Esophagus squamous epithelium (tissue), 5 donors: Measurements from ENCODE around the gene PEX26. TPM values are rescaled to one million over a fixed set of nuclear protein-coding genes. Genes with fewer than 3 reads are reported as not detected.

ENCODE experiments used
- DNase-seq: peaks from one replicate; lab custom pipeline; 2025; lab: John Stamatoyannopoulos, UW
- H3K27ac ChIP-seq, 4 donors: fragments of 200-600 bp; sonication (generic); one replicate each; pipeline ENCODE4 v1.5.1; 2016 to 2019; ENCODE audit warnings: mild to moderate bottlenecking in 1 of 4
- H3K27me3 ChIP-seq, 4 donors: fragments of 200-600 bp; sonication (generic); 1 replicate in 3 of 4; 2 replicates in 1 of 4; pipeline versions ENCODE4 v1.5.1 to v1.6.0; 2017 to 2021; ENCODE audit warnings: antibody characterized with exemption in 1 of 4
- H3K36me3 ChIP-seq, 3 donors: fragments of 200-600 bp; sonication (generic); one replicate each; pipeline ENCODE4 v1.5.1; 2016 to 2019
- H3K4me1 ChIP-seq, 3 donors: fragments of 200-600 bp; sonication (generic); one replicate each; pipeline ENCODE4 v1.5.1; 2017 to 2019
- H3K4me3 ChIP-seq, 4 donors: fragments of 200-600 bp; sonication (generic); 1 replicate in 3 of 4; 2 replicates in 1 of 4; pipeline ENCODE4 v1.5.1; 2016 to 2019; ENCODE audit warnings: mild to moderate bottlenecking in 2 of 4, moderate library complexity in 1 of 4
- H3K9me3 ChIP-seq, 3 donors: fragments of 200-600 bp; sonication (generic); one replicate each; pipeline ENCODE4 v1.5.1; 2016 to 2019
- POLR2A ChIP-seq, 4 donors: fragments of 450-650 bp; IDR thresholded peaks; one replicate each; pipeline ENCODE4 v1.6.1; 2017; ENCODE audit warnings: antibody characterized with exemption in 4 of 4, mild to moderate bottlenecking in 4 of 4, moderate library complexity in 3 of 4
- WGBS, 2 donors: methylation state at CpG; one replicate each; pipeline ENCODE4 v1.1.5; 2018; 5-methylcytosine and 5-hydroxymethylcytosine counted together
- intact Hi-C: fragments of 100-400 bp; cut with DNase I; formaldehyde crosslinking; loops from one replicate; pipeline ENCODE4 v1.15.0; 2022
- total RNA-seq, 4 donors: library from RNA; depleted of rRNA; stranded (reverse); fragments of >200 nt; gene quantifications; one replicate each; pipeline ENCODE4 v1.1.0, GENCODE V29; 2016
- TF ChIP-seq, protein P1 (sequence below), 6 experiments: fragments of 450-650 bp in 4 of 6; fragments of 200-600 bp in 2 of 6; sonication (generic) in 2 of 6; IDR thresholded peaks; one replicate each; pipeline ENCODE4 v1.5.1; 2016 to 2019; ENCODE audit warnings: antibody characterized with exemption in 6 of 6, mild to moderate bottlenecking in 4 of 6, moderate library complexity in 4 of 6
- donor health status: DM: yes; HTN: yes; CAD: no.

PEX26 gene
- 10 to 100 TPM; 17.2 to 32.3 (median 22.9) TPM for total RNA-seq

DNA sequence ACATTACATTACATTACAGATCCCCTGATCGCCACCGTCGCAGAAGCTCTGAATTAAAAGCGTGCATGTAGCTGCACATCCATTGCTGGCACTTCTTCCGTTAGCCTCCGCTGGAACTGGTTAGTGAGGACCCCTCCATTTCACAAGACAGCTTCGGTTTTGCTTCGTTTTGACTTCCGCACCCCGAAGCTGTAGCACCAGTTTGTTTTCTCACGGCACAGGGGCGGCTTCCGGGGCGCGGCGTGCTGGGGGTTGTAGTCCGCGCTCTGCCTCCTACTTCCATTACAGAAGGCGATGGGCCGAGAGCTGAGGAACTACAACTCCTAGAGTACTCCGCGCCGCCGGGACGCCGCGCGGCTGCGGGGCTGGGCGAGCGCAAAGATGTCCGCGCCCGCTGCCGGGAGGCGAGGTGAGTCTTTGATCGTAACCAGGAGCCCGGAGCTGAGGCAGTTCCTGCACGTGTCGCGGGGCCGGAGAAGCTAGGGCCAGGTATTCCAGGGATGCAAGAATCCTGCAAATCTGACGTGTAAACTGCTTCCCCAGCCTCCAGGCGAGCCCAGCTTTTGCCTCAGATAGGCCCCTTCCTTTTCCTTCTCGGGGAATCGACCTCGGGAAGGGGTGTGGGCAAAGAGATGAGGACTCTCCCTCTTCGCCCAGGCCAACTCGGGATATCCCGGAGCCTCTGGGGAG, at the start of gene PEX26:
Gene PEX26, plus strand, starts transcription at position 352 of the 690 bp plus-strand sequence. CDS start 387 bp downstream, outside the sequence.
- peak; percentile 89 for DNase-seq
- TF ChIP-seq, protein P1, sequence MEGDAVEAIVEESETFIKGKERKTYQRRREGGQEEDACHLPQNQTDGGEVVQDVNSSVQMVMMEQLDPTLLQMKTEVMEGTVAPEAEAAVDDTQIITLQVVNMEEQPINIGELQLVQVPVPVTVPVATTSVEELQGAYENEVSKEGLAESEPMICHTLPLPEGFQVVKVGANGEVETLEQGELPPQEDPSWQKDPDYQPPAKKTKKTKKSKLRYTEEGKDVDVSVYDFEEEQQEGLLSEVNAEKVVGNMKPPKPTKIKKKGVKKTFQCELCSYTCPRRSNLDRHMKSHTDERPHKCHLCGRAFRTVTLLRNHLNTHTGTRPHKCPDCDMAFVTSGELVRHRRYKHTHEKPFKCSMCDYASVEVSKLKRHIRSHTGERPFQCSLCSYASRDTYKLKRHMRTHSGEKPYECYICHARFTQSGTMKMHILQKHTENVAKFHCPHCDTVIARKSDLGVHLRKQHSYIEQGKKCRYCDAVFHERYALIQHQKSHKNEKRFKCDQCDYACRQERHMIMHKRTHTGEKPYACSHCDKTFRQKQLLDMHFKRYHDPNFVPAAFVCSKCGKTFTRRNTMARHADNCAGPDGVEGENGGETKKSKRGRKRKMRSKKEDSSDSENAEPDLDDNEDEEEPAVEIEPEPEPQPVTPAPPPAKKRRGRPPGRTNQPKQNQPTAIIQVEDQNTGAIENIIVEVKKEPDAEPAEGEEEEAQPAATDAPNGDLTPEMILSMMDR (IDR thresholded peaks at IDR 0.05), result peak in 2 of 6 experiments; percentile 4 to 15
- TF ChIP-seq POLR2A (IDR thresholded peaks at IDR 0.05), result peak in 3 of 4 donors; percentile 16 to 50 (median 48)
- Histone ChIP-seq H3K36me3 (peaks cover 0 to 34% (median 4%) of the 10 kb centered on the region in 3 donors), H3K27ac (peak within 1 kb of the TSS; percentile 84 to 92 (median 87)), H3K4me1 (peaks cover 19 to 45% (median 24%) of the 10 kb centered on the region in 3 donors), H3K4me3 (peak within 1 kb of the TSS; percentile 81 to 93 (median 87)), H3K9me3 (no peaks in the 10 kb centered on the region), H3K27me3 (no peaks in the 10 kb centered on the region)
- WGBS, 2 donors, result 0 to 1% methylated on average over 10 to 35 of the region's 50 CpGs
- intact Hi-C loops, result loop anchor here (5.0 to 10.0 kb wide), 3 partner anchors 75 to 250 kb away; no protein-coding TSS in a partner anchor

DNA sequence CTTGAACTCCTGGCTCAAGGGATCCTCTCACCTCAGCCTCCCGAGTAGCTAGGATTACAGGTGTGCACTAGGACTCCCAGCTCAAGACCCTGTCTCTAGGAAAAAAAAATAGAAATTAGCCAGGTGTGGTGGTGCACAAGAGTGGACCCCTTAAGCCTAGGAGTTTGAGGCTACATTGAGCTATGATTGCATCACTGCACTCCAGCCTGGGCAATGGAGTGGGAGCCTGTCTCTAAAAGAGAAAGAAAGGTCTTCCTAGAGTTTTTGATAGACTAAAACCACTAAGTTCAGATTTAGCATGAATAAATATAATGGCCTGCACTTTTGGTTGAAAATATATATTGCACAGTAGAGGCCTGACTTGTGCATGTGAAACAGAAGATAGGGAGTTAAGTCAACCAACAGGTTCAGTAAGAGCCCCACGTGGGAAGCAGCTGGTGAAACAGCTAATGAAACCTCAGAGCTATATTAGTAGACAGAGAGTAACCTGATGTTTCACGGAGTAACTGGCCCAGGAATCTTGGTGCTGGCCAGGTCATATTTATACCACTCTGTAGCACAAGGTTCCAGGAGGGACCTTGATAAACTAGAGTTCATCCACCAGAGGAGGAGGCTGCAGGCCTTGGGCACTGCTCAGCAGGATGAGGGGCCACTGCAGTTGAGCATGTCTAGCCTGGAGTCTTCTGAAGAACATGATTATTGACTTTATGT, 48.8 kb upstream of the PEX26 start:
- no peaks in the 10 kb centered on the region for H3K27me3 ChIP-seq
- WGBS, 2 donors, result 27 to 63% methylated on average over 2 to 3 of the region's 3 CpGs
- no peak for DNase-seq
- H3K9me3 ChIP-seq, result no peaks in the 10 kb centered on the region
- TF ChIP-seq, protein P1 (IDR thresholded peaks at IDR 0.05), result no peak
- intact Hi-C loops, result loop anchor here (10.0 kb wide), 1 partner anchor 194 kb away; no protein-coding TSS in a partner anchor
- H3K4me3 ChIP-seq, result no peak overlapping the region
- H3K4me1 ChIP-seq, result peaks cover 21 to 62% (median 24%) of the 10 kb centered on the region in 3 donors
- H3K36me3 ChIP-seq, result no peaks in the 10 kb centered on the region
- H3K27ac ChIP-seq, result no peak overlapping the region

- no peaks in the 10 kb centered on the region for H3K27me3 ChIP-seq
- DNase-seq, result no peak
- H3K36me3 ChIP-seq, result no peaks in the 10 kb centered on the region
- no peak overlapping the region for H3K27ac ChIP-seq
- intact Hi-C loops, result loop anchor here (10.0 kb wide), 1 partner anchor 195 kb away; no protein-coding TSS in a partner anchor
- TF ChIP-seq, protein P1 (IDR thresholded peaks at IDR 0.05), result no peak
- no peak for TF ChIP-seq POLR2A (IDR thresholded peaks at IDR 0.05)
- no peaks in the 10 kb centered on the region for H3K9me3 ChIP-seq
- WGBS, 2 donors, result 67 to 71% methylated on average over 1 of the region's 2 CpGs
- no peak overlapping the region for H3K4me3 ChIP-seq
- peaks cover 17 to 63% (median 24%) of the 10 kb centered on the region in 3 donors for H3K4me1 ChIP-seq
Observed at GRCh38 chr22:18029686-18030267, 48.0 kb upstream of the PEX26 start.

- Histone ChIP-seq H3K27ac (peak overlapping the region; percentile 72 to 84 (median 80)), H3K27me3 (no peaks in the 10 kb centered on the region), H3K36me3 (no peaks in the 10 kb centered on the region), H3K4me1 (peaks cover 14 to 70% (median 30%) of the 10 kb centered on the region in 3 donors), H3K4me3 (no peak overlapping the region), H3K9me3 (no peaks in the 10 kb centered on the region)
- WGBS, 2 donors, result 20 to 22% methylated on average over 5 to 7 of the region's 10 CpGs
- intact Hi-C loops, result no loop called here
- no peak for DNase-seq
- TF ChIP-seq POLR2A (IDR thresholded peaks at IDR 0.05), result no peak
- TF ChIP-seq, protein P1 (IDR thresholded peaks at IDR 0.05), result no peak
Observed at GRCh38 chr22:18031695-18032454, 45.9 kb upstream of the PEX26 start.
